OCI-LY1 (cell line): ENCODE results near the gene WFS1.

ENCODE experiments used
- CTCF ChIP-seq: fragments of 200-600 bp; sonication (generic), shearing (Covaris generic); IDR thresholded peaks from 2 replicates; pipeline ENCODE4 v1.5.1; 2017; ENCODE audit warnings: mild to moderate bottlenecking, antibody characterized with exemption, low read length, moderate library complexity, mixed read lengths
- EZH2 ChIP-seq: fragments of 200-600 bp; sonication (generic), shearing (Covaris generic); IDR thresholded peaks from 2 replicates; pipeline ENCODE4 v1.8.0; 2017; ENCODE audit warnings: borderline replicate concordance, mixed run types, mild to moderate bottlenecking, antibody characterized with exemption, low read length, moderate library complexity, mixed read lengths

- TF ChIP-seq CTCF: no peak
- TF ChIP-seq EZH2: no peak
Observed at GRCh38 chr4:6332669-6333050, 63.0 kb downstream of the WFS1 start.
